HG03571 (cell line): ENCODE measurements around the gene PEX14.

Experiments used
- ATAC-seq: cut with Tn5 transposase; IDR thresholded peaks from one replicate; pipeline ENCODE4 v1.9.1; 2021; ENCODE audit not compliant: unreplicated experiment

PEX14 gene

GRCh38 chr1:10646347-10646861 lies 171.7 kb downstream of the PEX14 start:
- no peak for ATAC-seq

GRCh38 chr1:10647414-10648170 lies 172.8 kb downstream of the PEX14 start:
- ATAC-seq, result no peak

- no peak for ATAC-seq
Observed at GRCh38 chr1:10648689-10649516, 174.2 kb downstream of the PEX14 start.

GRCh38 chr1:10649517-10650201 lies 174.9 kb downstream of the PEX14 start:
- ATAC-seq, result no peak

- no peak for ATAC-seq
Observed at GRCh38 chr1:10650556-10651388, 176.0 kb downstream of the PEX14 start.

- no peak for ATAC-seq
Observed at GRCh38 chr1:10651389-10651766, 176.6 kb downstream of the PEX14 start.

- no peak for ATAC-seq
Observed at GRCh38 chr1:10651793-10652192, 177.0 kb downstream of the PEX14 start.

GRCh38 chr1:10652626-10653025 lies 177.9 kb downstream of the PEX14 start:
- no peak for ATAC-seq

GRCh38 chr1:10653370-10654125 lies 178.8 kb downstream of the PEX14 start:
- ATAC-seq, result no peak

- ATAC-seq, result no peak
Observed at GRCh38 chr1:10655002-10655401, 180.3 kb downstream of the PEX14 start.

- no peak for ATAC-seq
Observed at GRCh38 chr1:10656431-10656830, 181.7 kb downstream of the PEX14 start.

GRCh38 chr1:10657088-10657847 lies 182.5 kb downstream of the PEX14 start:
- no peak for ATAC-seq

- ATAC-seq, result no peak
Observed at GRCh38 chr1:10658396-10659066, 183.8 kb downstream of the PEX14 start.

- no peak for ATAC-seq
Observed at GRCh38 chr1:10659218-10659617, 184.5 kb downstream of the PEX14 start.

GRCh38 chr1:10659646-10660540 lies 185.1 kb downstream of the PEX14 start:
- no peak for ATAC-seq

- no peak for ATAC-seq
Observed at GRCh38 chr1:10661453-10661852, 186.7 kb downstream of the PEX14 start.

- ATAC-seq, result no peak
Observed at GRCh38 chr1:10662090-10662688, 187.4 kb downstream of the PEX14 start.
